SK-N-MC (cell line): ENCODE measurements around the gene KRTAP9-7.

Experiments
- EZH2 ChIP-seq: fragments of 200-600 bp; sonication (generic); IDR thresholded peaks from one replicate; pipeline ENCODE4 v1.6.1; 2017; ENCODE audit warnings: antibody characterized with exemption
- POLR2AphosphoS5 ChIP-seq: IDR thresholded peaks from 2 replicates; pipeline ENCODE4 v1.6.1; 2012; ENCODE audit warnings: mild to moderate bottlenecking, low read depth, low read length, borderline replicate concordance

DNA sequence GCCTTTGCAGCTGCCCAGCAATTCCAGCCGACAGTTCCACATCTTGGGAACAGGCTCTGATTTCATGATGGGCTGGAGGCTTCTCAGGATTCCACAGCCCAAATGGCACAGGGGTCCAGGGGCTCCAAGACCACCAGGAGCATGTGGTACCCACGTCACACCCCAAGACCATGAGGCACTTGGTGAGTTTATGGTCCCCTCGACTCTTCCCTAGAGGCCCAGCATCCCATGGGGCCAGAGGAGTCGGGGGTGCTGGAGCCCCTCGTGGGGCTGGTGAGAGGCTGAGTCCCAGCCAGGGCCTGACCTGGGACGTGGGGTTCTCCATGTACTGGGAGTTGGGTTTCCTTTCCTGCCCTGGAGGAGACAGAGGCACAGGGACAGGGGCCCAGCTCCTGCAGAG, 50.1 kb downstream of the KRTAP9-7 start:
- TF ChIP-seq EZH2 (no peak), POLR2AphosphoS5 (no peak)
